Tibial nerve (tissue), 4 donors: Measurements from ENCODE around the gene PEMT. TPM values are rescaled to one million over a fixed set of nuclear protein-coding genes. Genes with fewer than 3 reads are reported as not detected.

Experiments
- DNase-seq, 2 donors: peaks; one replicate each; pipeline ENCODE4 v3.0.0-alpha.2; 2019; ENCODE audit warnings: low spot score in 2 of 2
- H3K27ac ChIP-seq, 4 donors: fragments of 200-600 bp; sonication (generic) in 3 of 4; one replicate each; pipeline ENCODE4 v1.5.1; 2017 to 2019; ENCODE audit warnings: mild to moderate bottlenecking in 1 of 4
- H3K27me3 ChIP-seq, 2 donors: fragments of 200-600 bp; sonication (generic) in 1 of 2; one replicate each; pipeline versions ENCODE4 v1.5.1 to v1.6.0; 2017 to 2019
- H3K36me3 ChIP-seq, 3 donors: fragments of 200-600 bp; sonication (generic); one replicate each; pipeline ENCODE4 v1.5.1; 2018 to 2019
- H3K4me1 ChIP-seq, 4 donors: fragments of 200-600 bp; sonication (generic) in 3 of 4; one replicate each; pipeline ENCODE4 v1.5.1; 2017 to 2019
- H3K4me3 ChIP-seq, 4 donors: fragments of 200-600 bp; sonication (generic) in 3 of 4; one replicate each; pipeline ENCODE4 v1.5.1; 2017 to 2019; ENCODE audit warnings: mild to moderate bottlenecking in 1 of 4, moderate library complexity in 1 of 4
- H3K9me3 ChIP-seq, 4 donors: fragments of 200-600 bp; sonication (generic) in 3 of 4; one replicate each; pipeline ENCODE4 v1.5.1; 2017 to 2019
- EP300 ChIP-seq, 2 donors: sonication (generic); formaldehyde crosslinking; IDR thresholded peaks; one replicate each; pipeline ENCODE4 v1.6.1; 2017; ENCODE audit warnings: antibody characterized with exemption in 2 of 2, mild to moderate bottlenecking in 1 of 2
- POLR2A ChIP-seq, 2 donors: fragments of 450-650 bp; IDR thresholded peaks; one replicate each; pipeline ENCODE4 v1.6.1; 2017; ENCODE audit warnings: antibody characterized with exemption in 2 of 2, mild to moderate bottlenecking in 2 of 2, moderate library complexity in 2 of 2
- WGBS, 2 donors: methylation state at CpG; one replicate each; pipeline ENCODE4 v1.1.5; 2018; 5-methylcytosine and 5-hydroxymethylcytosine counted together
- total RNA-seq, 4 donors: library from RNA; depleted of rRNA; stranded (reverse); fragments of >200 nt; gene quantifications; one replicate each; pipeline ENCODE4 v1.1.0, GENCODE V29; 2016
- TF ChIP-seq, protein P1 (sequence below), 5 experiments: fragments of 200-600 bp in 3 of 5; fragments of 450-650 bp in 2 of 5; sonication (generic) in 3 of 5; IDR thresholded peaks; one replicate each; pipeline ENCODE4 v1.5.1; 2016 to 2019; ENCODE audit warnings: antibody characterized with exemption in 5 of 5, mild to moderate bottlenecking in 3 of 5, moderate library complexity in 2 of 5

The PEMT gene
- total RNA-seq, 4 donors from 2014 or later: 29.5 to 80.8 (median 58.8) TPM

GRCh38 chr17:17506893-17507464 is 84.5 kb downstream of the PEMT start:
- no peak for DNase-seq
- Histone ChIP-seq H3K27me3 (no peaks in the 10 kb centered on the region), H3K4me1 (peaks cover 0 to 3% (median 0%) of the 10 kb centered on the region in 4 donors), H3K4me3 (no peak overlapping the region), H3K36me3 (peaks cover 0 to 32% (median 0%) of the 10 kb centered on the region in 3 donors), H3K27ac (no peak overlapping the region), H3K9me3 (no peaks in the 10 kb centered on the region)
- 71 to 86% methylated on average over 17 of the region's 17 CpGs for WGBS, 2 donors
- TF ChIP-seq, protein P1, sequence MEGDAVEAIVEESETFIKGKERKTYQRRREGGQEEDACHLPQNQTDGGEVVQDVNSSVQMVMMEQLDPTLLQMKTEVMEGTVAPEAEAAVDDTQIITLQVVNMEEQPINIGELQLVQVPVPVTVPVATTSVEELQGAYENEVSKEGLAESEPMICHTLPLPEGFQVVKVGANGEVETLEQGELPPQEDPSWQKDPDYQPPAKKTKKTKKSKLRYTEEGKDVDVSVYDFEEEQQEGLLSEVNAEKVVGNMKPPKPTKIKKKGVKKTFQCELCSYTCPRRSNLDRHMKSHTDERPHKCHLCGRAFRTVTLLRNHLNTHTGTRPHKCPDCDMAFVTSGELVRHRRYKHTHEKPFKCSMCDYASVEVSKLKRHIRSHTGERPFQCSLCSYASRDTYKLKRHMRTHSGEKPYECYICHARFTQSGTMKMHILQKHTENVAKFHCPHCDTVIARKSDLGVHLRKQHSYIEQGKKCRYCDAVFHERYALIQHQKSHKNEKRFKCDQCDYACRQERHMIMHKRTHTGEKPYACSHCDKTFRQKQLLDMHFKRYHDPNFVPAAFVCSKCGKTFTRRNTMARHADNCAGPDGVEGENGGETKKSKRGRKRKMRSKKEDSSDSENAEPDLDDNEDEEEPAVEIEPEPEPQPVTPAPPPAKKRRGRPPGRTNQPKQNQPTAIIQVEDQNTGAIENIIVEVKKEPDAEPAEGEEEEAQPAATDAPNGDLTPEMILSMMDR (IDR thresholded peaks at IDR 0.05): no peak
- TF ChIP-seq POLR2A (IDR thresholded peaks at IDR 0.05) (no peak), EP300 (IDR thresholded peaks at IDR 0.05) (no peak)

- WGBS, 2 donors: 73 to 86% methylated on average over 17 to 18 of the region's 22 CpGs
- Histone ChIP-seq H3K27ac (no peak overlapping the region), H3K4me1 (no peaks in the 10 kb centered on the region), H3K4me3 (no peak overlapping the region), H3K27me3 (no peaks in the 10 kb centered on the region), H3K36me3 (peaks cover 0 to 32% (median 0%) of the 10 kb centered on the region in 3 donors), H3K9me3 (no peaks in the 10 kb centered on the region)
- TF ChIP-seq, protein P1 (IDR thresholded peaks at IDR 0.05): no peak
- TF ChIP-seq POLR2A (IDR thresholded peaks at IDR 0.05) (no peak), EP300 (IDR thresholded peaks at IDR 0.05) (no peak)
- DNase-seq: no peak
These were observed 85.2 kb downstream of the PEMT start for GRCh38 chr17:17506181-17506741.

DNA sequence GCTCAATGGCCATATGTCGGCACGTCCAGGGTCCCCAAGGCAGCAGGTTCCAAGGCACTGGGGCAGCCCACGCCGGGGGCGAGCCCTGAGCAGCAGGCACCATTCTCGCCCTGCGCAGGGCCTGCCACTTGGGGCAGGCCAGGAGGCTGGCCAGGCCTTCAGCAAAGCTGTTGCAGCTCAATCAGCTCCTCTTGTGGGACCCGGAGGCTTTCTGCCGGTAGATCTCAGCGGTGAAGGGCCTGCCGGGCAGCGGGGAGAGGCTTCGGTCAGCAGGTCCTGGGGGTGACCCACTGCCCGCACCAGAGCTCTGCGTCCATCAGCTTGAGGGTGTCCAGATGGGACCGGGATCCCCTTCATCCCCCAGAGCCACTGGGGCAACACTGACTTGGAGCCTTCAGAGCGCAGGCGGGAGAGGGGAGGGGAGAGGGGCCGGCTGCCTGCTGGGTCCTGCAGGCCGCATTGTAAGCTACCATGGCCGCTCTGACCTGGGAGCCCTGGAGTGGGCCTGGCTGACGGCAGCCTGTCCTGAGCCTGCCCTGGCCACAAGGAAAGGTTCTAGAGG is 85.8 kb downstream of the PEMT start:
- WGBS, 2 donors: 90 to 94% methylated on average over 16 to 18 of the region's 22 CpGs
- H3K4me3 ChIP-seq: no peak overlapping the region
- no peak for DNase-seq
- TF ChIP-seq, protein P1 (IDR thresholded peaks at IDR 0.05): no peak
- no peak for TF ChIP-seq POLR2A (IDR thresholded peaks at IDR 0.05)
- TF ChIP-seq EP300 (IDR thresholded peaks at IDR 0.05): no peak
- no peak overlapping the region for H3K27ac ChIP-seq
- H3K27me3 ChIP-seq: no peaks in the 10 kb centered on the region
- H3K36me3 ChIP-seq: peaks cover 0 to 32% (median 0%) of the 10 kb centered on the region in 3 donors
- no peaks in the 10 kb centered on the region for H3K9me3 ChIP-seq
- H3K4me1 ChIP-seq: no peaks in the 10 kb centered on the region

GRCh38 chr17:17505151-17505550 is 86.4 kb downstream of the PEMT start:
- no peak for DNase-seq
- 92 to 96% methylated on average over 4 to 5 of the region's 5 CpGs for WGBS, 2 donors
- TF ChIP-seq, protein P1 (IDR thresholded peaks at IDR 0.05): no peak
- TF ChIP-seq POLR2A (IDR thresholded peaks at IDR 0.05) (no peak), EP300 (IDR thresholded peaks at IDR 0.05) (no peak)

More at GRCh38 chr17:17505151-17505550, 86.4 kb downstream of the PEMT start:
- H3K9me3 ChIP-seq: no peaks in the 10 kb centered on the region
- no peaks in the 10 kb centered on the region for H3K27me3 ChIP-seq
- no peaks in the 10 kb centered on the region for H3K4me1 ChIP-seq
- H3K4me3 ChIP-seq: no peak overlapping the region
- H3K36me3 ChIP-seq: peaks cover 0 to 32% (median 0%) of the 10 kb centered on the region in 3 donors
- no peak overlapping the region for H3K27ac ChIP-seq
